GM19467 (cell line): ENCODE measurements around the gene TCF3.
"Not testable (repeated sequence)": the region's sequence is repeated elsewhere in the genome, so short reads cannot be mapped to it uniquely, and the experiment has no call there.

Source experiments
- ATAC-seq: cut with Tn5 transposase; IDR thresholded peaks from one replicate; pipeline ENCODE4 v1.9.1; 2021; ENCODE audit warnings: mild to moderate bottlenecking, moderate library complexity; ENCODE audit not compliant: unreplicated experiment

TCF3 gene

DNA sequence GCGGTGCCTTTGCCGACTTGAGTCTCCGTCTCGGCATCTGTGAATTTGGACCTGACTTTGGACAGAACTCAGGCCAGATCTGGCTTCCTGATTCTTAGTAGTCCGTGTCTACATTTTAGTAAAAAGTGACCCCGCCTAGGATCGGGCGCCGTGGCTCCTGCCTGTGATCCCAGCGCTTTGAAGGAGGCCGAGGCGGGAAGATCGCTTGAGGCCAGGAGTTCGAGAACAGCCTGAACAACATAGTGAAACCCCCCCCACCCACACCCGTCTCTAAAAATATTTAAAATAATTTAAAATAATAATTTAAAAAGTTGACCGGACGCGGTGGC lies 849 bp upstream of the TCF3 start:
- no peak for ATAC-seq

DNA sequence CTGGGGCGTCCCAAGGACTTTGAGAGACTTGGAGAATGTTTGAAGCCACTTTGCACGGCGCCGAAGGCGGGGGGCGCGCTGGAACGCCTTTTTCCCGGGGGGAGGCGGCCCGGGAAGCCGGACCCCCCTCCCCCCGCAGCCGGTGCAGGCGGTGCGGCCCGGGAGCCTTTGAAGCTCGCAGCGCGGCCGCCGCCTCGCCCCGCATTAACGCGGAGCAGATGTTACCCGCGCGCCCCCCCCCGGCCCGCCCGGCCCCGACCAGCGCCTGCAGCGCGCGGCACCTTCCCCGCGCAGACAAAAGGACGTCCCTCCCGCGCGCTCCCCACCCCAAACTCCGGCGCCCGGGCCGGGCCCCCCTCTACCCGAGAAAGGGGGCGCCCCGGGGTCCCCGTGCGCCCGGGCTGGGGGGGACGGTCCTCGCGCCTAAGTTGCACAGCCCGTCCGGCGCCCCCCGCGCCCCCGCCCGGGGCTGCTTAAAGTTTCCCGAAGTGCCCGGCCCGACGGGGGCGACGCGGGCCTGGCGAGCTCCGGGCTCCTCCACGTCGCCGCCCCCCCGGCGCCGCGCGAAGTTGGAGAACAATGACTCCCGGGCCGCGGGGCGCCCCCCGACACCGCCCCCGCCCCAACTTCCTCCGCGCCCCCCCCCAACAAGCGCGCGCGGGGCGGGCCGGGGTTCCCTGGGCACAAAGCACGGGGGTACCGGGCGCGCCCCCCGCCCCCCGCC lies 685 bp downstream of the TCF3 start:
- no peak for ATAC-seq

DNA sequence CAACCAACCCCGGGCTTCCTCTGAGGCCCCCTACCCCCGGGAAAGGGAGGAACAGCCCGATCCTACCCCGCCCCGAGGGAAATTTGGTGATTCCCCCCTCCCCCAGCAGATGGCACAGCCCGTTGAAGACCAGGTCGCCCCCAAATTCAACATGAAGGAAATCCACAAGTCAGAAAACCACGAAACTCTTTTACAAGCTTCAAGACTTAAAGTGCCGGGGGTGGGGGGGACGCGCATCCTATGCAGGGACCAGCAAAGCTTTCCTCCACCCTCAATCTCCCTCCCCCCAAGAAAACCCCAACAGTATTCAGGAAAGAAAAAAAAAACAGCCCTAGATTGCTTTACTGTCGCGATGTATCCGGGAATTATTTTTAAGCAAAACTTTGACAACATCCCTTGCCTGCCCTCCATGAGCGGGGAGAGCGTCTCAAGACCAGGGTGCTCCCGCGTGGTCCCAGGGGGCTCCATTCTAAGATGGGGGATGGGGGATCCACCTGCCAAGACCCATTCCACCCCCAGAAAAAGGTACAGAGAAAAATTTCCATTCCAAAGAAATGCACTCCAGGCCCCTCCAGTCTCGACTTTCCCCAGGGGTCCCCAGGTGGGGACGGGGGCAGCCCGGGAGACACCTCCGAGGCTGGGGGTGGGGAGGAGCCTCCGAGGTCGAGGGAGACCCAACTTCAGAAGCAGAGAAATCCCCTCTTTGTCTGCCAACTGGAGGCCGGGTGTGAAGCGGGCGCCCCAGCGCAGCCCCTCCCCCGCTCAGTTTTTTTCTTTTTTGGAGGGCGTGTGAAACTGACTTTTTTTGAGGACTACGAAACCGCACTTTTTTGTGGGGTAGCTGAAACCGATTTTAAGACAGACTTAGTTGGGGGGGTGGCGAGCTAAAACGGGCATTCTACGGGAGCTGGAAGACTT lies 1.5 kb downstream of the TCF3 start:
- no peak for ATAC-seq

GRCh38 chr19:1649706-1650649 lies 2.4 kb downstream of the TCF3 start:
- ATAC-seq, result no peak

- ATAC-seq, result no peak
These were observed 3.4 kb downstream of the TCF3 start for GRCh38 chr19:1648920-1649541.

DNA sequence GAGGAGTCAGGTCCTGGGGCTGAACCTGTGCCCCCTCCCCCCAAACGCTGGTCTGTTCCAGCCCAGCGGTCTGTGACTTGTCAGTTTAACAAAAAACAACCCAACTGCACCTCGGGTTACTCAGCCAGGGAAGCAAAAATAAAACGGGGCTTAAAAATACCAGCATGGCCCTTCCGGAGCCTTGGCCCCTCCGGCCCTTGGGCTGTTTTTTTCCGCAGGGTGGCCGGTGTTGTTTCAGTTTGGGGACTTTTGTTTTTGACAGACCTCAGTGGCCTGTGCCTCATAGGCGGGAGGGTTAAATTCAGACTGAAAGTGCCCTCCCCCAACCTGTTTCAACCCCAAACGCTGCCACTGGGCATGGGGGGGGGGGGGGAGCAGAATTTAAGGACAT lies 4.0 kb downstream of the TCF3 start:
- ATAC-seq, result no peak

GRCh38 chr19:1647501-1648458 lies 4.6 kb downstream of the TCF3 start:
- ATAC-seq, result no peak

- no peak for ATAC-seq
These were observed 5.6 kb downstream of the TCF3 start for GRCh38 chr19:1646659-1647453.

DNA sequence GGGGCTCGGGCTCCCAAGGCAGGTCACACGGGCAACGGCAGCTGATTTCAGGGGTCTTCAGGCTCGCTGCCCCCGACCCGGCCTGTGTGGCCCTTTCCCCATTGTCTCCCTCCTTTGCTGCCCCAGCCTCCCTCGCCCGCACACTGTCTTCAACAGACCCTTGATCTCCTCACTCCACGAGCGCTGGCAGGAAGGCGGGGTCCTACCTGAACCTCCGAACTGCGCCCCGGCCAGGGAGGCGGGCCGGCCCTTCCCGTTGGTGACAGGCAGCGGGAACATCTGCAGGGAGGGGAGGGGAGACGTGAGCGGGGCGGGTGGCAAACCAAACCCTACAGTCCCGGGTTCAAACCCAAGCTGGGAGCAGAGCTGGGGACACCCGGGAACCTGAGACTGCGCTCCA lies 6.3 kb downstream of the TCF3 start:
- no peak for ATAC-seq

DNA sequence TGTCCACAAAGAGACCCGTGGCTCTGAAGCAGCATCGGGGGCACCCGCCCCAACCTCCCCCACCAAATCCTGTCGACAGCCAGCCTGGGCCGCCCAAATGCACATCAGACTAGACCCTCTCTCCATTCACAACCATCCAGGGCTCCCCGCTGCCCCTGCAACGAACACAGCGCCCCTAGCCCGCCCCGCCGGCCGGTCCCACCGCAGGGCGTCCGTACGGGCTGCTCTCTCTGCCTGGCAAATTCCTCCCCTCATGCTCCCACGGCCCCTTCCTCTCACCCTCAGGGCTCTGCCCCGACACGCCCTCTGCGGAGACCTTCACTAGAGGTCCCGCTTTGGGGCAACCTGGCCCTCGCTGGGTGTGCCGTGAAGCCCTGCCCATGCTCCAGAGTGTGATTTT lies 7.1 kb downstream of the TCF3 start:
- no peak for ATAC-seq

DNA sequence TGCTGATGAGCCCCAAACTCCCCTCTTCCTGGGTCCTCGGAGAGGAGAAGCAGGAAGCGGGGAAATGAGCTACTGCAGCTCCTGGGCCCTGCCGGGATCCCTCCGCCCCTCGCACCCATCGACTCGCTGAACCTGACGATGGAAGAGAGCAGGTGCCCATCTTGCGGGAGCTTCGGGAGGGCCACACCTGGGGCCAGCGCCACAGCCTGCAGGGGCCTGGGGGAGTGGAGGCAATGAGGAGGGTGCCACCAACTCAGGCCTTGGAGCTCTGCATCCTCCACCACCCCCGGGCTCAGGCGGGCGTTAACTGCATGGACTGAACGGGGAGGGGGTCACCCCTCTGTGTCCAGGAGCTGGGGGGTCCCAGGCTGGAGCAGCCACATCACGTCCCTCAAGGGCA lies 8.3 kb downstream of the TCF3 start:
- no peak for ATAC-seq

GRCh38 chr19:1640893-1641448 lies 11.4 kb downstream of the TCF3 start:
- ATAC-seq, result not testable (repeated sequence)

GRCh38 chr19:1636325-1637236 lies 15.8 kb downstream of the TCF3 start:
- no peak for ATAC-seq

GRCh38 chr19:1634938-1635243 lies 17.5 kb downstream of the TCF3 start:
- ATAC-seq, result no peak

- ATAC-seq, result no peak
These were observed 18.0 kb downstream of the TCF3 start for GRCh38 chr19:1634242-1634937.

GRCh38 chr19:1633269-1633826 lies 19.1 kb downstream of the TCF3 start:
- no peak for ATAC-seq
